Measurements from ENCODE around the gene RGS16. TPM values are rescaled to one million over a fixed set of nuclear protein-coding genes. Genes with fewer than 3 reads are reported as not detected.

RGS16 gene
- total and polyA plus RNA-seq, 4 donors = 0.54 to 2.7 (median 0.83) TPM

GRCh38 chr1:182629499-182630096, 25.4 kb upstream of the RGS16 start:
- TF ChIP-seq SP1 (IDR thresholded peaks at IDR 0.05) (no peak), YY1 (IDR thresholded peaks at IDR 0.05) (no peak), FOXA1 (IDR thresholded peaks at IDR 0.05) (no peak), NR2F2 (IDR thresholded peaks at IDR 0.05) (no peak), HNF4G (IDR thresholded peaks at IDR 0.05) (no peak), JUND (IDR thresholded peaks at IDR 0.05) (no peak), FOXA2 (IDR thresholded peaks at IDR 0.05) (no peak), TAF1 (conservative IDR thresholded peaks at IDR 0.05) (no peak), HNF4A (conservative IDR thresholded peaks at IDR 0.05) (no peak), RXRA (IDR thresholded peaks at IDR 0.05) (no peak), RAD21 (IDR thresholded peaks at IDR 0.05) (no peak)
- TF ChIP-seq, protein P1, sequence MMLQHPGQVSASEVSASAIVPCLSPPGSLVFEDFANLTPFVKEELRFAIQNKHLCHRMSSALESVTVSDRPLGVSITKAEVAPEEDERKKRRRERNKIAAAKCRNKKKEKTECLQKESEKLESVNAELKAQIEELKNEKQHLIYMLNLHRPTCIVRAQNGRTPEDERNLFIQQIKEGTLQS (IDR thresholded peaks at IDR 0.05) = no peak
- TF ChIP-seq, protein P2, sequence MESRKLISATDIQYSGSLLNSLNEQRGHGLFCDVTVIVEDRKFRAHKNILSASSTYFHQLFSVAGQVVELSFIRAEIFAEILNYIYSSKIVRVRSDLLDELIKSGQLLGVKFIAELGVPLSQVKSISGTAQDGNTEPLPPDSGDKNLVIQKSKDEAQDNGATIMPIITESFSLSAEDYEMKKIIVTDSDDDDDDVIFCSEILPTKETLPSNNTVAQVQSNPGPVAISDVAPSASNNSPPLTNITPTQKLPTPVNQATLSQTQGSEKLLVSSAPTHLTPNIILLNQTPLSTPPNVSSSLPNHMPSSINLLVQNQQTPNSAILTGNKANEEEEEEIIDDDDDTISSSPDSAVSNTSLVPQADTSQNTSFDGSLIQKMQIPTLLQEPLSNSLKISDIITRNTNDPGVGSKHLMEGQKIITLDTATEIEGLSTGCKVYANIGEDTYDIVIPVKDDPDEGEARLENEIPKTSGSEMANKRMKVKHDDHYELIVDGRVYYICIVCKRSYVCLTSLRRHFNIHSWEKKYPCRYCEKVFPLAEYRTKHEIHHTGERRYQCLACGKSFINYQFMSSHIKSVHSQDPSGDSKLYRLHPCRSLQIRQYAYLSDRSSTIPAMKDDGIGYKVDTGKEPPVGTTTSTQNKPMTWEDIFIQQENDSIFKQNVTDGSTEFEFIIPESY (IDR thresholded peaks at IDR 0.05) = no peak
- TF ChIP-seq, protein P3, sequence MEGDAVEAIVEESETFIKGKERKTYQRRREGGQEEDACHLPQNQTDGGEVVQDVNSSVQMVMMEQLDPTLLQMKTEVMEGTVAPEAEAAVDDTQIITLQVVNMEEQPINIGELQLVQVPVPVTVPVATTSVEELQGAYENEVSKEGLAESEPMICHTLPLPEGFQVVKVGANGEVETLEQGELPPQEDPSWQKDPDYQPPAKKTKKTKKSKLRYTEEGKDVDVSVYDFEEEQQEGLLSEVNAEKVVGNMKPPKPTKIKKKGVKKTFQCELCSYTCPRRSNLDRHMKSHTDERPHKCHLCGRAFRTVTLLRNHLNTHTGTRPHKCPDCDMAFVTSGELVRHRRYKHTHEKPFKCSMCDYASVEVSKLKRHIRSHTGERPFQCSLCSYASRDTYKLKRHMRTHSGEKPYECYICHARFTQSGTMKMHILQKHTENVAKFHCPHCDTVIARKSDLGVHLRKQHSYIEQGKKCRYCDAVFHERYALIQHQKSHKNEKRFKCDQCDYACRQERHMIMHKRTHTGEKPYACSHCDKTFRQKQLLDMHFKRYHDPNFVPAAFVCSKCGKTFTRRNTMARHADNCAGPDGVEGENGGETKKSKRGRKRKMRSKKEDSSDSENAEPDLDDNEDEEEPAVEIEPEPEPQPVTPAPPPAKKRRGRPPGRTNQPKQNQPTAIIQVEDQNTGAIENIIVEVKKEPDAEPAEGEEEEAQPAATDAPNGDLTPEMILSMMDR (IDR thresholded peaks at IDR 0.05; ENCODE audit: low read depth, low read length, missing input control) = no peak
- Histone ChIP-seq H3K27me3 (ENCODE audit: control insufficient read depth in 4 of 4, insufficient read depth in 4 of 4, low read length in 3 of 4) (peaks cover 0 to 2% (median 0%) of the 10 kb centered on the region in 4 donors), H3K4me1 (ENCODE audit: control insufficient read depth in 4 of 4, insufficient read depth in 4 of 4, low read length in 3 of 4) (peaks cover 0 to 4% (median 2%) of the 10 kb centered on the region in 4 donors), H3K4me3 (ENCODE audit: low read depth in 1 of 3, low read length in 3 of 3) (no peak overlapping the region), H3K9me3 (ENCODE audit: control insufficient read depth in 4 of 4, low read length in 3 of 4) (no peaks in the 10 kb centered on the region), H3K9ac (ENCODE audit: low read depth in 1 of 2, low read length in 2 of 2) (no peak overlapping the region), H3K27ac (ENCODE audit: low read depth in 1 of 2, low read length in 2 of 2) (no peak overlapping the region), H3K36me3 (ENCODE audit: control insufficient read depth in 4 of 4, insufficient read depth in 3 of 4, low read depth in 1 of 4, low read length in 3 of 4) (no peaks in the 10 kb centered on the region)
- DNase-seq (ENCODE audit: low spot score) = no peak
- 71% methylated on average over 3 of the region's 3 CpGs for WGBS

GRCh38 chr1:182629080-182629479, 24.9 kb upstream of the RGS16 start:
- TF ChIP-seq TAF1 (conservative IDR thresholded peaks at IDR 0.05) = no peak
- TF ChIP-seq, protein P2 (IDR thresholded peaks at IDR 0.05) = no peak
- no peak for TF ChIP-seq YY1 (IDR thresholded peaks at IDR 0.05)
- WGBS = 67% methylated on average over 2 of the region's 2 CpGs
- Histone ChIP-seq H3K4me3 (ENCODE audit: low read depth in 1 of 3, low read length in 3 of 3) (no peak overlapping the region), H3K36me3 (ENCODE audit: control insufficient read depth in 4 of 4, insufficient read depth in 3 of 4, low read depth in 1 of 4, low read length in 3 of 4) (no peaks in the 10 kb centered on the region), H3K27me3 (ENCODE audit: control insufficient read depth in 4 of 4, insufficient read depth in 4 of 4, low read length in 3 of 4) (peaks cover 0 to 2% (median 0%) of the 10 kb centered on the region in 4 donors), H3K9ac (ENCODE audit: low read depth in 1 of 2, low read length in 2 of 2) (no peak overlapping the region), H3K9me3 (ENCODE audit: control insufficient read depth in 4 of 4, low read length in 3 of 4) (no peaks in the 10 kb centered on the region), H3K4me1 (ENCODE audit: control insufficient read depth in 4 of 4, insufficient read depth in 4 of 4, low read length in 3 of 4) (peaks cover 0 to 4% (median 2%) of the 10 kb centered on the region in 4 donors), H3K27ac (ENCODE audit: low read depth in 1 of 2, low read length in 2 of 2) (no peak overlapping the region)
- DNase-seq (ENCODE audit: low spot score) = no peak
